HG03066 (cell line): Measurements from ENCODE around the gene FNBP1.

Experiments used
- ATAC-seq: cut with Tn5 transposase; IDR thresholded peaks from one replicate; pipeline ENCODE4 v1.9.1; 2021; ENCODE audit warnings: low read depth; ENCODE audit not compliant: unreplicated experiment

FNBP1 gene

DNA sequence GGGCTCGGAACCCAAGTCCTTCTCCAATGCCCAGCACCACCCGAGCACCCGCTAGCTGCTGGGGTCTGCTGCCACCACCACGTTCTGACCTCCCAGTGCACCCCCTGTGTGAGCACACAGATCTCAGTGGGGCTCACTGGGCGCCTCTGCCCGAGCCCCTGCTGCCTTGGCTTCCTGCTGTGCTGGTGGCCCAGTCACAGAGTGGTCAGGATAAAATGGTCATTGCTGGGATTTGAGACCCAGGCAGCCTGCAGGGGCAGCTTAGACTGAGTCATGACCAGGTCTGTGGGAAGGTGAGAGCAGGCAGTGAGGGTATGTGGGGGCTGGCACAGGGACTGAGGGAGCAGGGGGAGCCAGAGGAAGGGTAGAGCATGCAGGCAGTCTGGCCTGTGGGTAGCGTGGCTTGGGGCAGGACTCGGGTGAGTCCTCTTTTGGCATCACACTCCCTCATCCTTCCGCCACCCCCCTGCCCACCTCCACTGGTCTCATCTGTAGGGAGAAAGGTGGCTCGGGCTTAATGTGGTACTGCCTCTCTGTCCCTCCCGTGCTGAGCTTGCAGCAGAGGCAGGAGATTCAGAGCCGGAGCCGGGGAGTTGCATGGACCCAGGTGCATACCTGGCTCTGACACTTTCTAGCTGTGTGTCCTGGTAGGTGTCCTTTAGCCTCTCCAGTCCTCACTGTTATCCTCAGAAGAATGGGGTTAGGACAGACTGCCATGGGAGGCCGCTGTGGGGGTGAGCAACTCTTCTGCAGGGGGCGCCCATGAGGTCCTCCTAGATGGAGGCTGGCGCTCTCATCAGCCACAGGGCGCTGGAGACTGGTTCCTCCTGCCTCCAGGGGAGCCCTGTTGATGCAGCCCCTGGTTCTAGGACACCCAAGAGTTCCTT lies 175.6 kb downstream of the FNBP1 start:
- ATAC-seq, result no peak

DNA sequence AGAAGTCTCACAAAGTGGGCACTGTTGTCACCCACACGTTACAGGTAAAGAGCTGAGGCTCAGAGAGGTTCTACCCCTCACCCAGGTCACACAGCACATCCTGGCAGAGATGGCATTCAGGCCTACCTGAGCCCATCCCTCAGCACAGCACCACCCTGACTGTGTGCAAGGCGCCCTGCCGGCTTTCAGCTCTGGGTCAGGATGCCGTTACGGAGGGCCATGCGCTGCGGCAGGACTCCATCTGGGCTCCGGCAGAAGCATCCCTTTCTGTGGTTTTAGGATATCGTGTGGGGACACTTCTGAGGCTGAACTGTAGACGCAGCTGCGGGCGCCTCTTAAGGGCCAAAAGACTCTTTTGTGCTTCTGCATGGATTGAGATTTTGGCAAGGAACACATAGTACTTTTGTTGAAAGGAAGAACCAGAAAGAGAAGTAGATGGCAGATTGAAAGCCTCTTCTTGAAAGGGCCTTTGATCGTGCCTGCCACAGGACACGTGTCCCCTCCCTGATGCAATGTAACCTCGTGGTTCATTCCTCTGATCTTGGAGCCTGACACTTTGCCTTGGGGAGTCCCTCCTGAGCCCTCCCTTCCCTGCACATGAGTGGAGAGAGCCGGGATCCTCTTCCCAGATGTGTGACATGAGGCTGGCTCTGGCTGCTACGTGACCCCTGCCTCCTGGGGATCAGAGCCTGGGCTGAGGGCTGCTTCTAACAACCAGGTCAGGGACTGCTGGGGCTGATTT lies 176.4 kb downstream of the FNBP1 start:
- no peak for ATAC-seq

DNA sequence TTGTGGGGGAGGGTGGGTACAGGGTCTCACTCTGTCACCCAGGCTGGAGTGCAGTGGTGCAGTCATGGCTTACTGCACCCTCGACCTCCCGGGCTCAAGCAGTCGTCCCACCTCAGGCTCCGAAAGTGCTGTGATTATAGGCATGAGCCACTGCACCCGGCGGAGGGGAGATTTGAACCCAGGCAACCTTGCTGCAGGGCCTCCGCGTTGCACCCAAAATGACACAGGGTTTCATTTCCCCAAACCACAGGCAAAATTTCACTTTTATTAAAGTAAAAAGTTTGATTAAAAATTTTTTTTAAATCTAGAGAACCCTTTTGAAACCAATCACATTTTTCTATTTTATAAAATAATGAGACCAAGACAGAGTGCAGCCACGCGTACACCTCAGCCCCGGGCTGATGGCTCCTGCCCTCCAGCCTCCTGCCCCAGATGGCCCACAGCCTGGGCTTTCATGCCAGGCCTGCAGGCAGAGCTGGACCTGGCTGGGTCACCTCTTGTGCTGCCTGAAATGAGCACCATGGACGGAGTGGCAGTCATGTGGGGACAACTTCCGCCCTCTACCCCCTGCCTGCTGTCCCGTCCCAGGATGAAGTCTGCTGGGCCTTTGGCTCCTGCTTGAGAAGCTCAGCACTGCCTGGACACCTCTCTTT lies 177.2 kb downstream of the FNBP1 start:
- ATAC-seq, result no peak

DNA sequence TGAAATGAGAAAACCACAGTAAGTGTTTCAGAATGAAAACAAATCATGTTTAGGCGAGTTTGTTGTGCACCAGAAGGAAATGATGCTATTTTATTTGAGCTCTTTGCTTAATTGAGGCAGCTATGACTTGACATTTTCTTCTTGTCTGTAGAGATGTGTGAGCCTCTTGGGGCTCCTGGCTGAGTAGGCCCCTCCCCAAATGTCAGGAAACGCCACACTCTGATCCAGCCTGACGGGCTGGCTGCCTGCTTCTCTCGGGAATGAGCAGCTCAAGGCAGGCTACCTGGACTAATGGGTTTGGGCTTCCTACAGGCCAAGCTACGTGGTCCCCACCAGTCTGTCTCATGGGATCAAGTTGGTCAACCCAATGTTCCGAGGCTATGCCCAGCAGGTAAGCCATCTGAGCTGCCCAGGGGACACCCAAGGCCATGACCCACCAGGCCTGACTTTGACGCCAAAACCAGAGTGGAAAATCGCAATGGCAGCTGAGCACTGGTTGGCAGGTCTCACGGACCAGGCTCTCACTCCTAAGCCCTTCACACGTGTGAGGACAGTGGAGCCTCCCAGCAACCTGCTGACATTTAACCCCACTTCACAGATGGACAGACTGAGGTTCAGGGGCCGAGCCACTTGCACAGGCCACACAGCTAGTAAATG lies 177.9 kb downstream of the FNBP1 start:
- no peak for ATAC-seq

DNA sequence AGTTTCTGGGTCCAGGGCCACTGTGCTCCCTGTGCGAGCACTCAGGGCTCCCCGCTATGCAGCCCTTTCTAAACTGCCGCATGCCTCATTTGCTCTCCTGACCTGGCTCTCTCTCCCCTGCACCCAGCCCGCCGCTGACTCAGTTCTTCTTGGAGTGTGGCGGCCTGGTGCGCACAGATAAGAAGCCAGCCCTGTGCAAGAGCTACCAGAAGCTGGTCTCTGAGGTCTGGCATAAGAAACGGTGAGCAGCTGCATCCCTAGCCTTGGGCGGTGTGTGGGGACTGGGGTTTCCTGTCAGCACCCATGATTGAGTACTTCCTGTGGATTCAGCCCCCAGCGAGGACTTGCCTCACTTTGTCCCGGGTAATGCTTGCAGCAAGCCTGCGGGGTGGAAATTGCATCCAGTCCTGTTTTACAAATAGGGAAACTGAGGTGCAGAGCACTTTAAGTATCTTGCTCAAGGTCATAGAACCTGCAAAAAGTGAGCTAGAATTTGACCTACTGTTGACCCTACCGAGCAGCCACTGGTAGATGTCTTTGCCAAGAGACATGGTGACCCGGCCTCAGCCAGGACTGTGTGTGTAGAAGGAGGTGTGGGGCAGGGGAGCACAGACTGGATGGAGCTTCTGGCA lies 179.8 kb downstream of the FNBP1 start:
- no peak for ATAC-seq

DNA sequence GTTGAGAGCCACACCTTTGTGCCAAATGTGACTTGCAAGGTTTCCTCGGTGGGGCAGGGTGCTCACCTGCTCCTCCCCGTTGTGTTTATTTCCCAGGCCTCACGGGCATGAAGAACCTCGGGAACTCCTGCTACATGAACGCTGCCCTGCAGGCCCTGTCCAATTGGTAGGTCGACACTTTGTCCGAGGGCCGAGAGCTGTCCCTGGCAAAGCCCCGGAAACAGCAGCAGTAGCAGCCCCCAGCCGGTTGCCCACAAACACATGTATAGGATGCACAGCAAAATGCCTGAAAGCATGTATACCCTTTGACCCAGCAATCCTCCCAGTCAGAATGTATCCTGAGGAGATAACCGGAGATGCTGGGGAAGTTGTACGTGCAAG lies 181.6 kb downstream of the FNBP1 start:
- no peak for ATAC-seq

DNA sequence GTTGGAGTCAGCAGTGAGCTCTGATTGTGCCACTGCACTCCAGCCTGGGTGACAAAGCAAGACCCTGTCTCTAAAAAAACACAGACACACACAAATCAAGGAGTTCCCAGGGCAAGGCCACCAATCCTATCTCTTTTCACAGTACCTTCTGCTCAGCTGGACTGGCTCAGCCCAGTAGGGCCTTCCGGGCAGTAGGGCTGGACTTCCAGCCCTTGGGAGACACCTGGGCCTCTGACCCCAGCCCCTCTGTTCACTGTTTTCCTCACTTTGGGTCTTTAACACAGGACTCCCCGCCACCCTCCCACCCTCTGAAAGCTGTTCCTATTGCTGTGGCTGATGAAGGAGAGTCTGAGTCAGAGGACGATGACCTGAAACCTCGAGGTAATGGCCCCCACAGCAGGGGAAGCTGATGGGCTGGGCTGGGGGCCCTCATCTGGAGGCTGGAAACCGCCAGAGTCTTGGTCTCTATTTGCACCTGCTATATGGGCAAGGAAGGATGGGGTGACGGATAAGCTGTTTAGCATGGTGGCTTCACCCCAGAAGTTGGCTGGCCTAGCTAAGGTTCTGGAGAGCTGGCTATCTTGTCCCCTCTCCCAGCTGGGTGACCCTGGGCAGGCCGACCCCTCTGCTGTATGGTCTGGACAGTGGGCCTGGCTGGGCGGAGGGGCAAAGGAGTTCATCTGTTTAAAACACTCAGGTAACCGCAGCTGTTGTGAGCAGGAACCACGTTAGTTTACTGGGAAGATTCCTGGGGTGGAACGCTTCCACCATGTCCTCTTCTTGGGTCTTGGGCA lies 182.1 kb downstream of the FNBP1 start:
- ATAC-seq, result no peak

DNA sequence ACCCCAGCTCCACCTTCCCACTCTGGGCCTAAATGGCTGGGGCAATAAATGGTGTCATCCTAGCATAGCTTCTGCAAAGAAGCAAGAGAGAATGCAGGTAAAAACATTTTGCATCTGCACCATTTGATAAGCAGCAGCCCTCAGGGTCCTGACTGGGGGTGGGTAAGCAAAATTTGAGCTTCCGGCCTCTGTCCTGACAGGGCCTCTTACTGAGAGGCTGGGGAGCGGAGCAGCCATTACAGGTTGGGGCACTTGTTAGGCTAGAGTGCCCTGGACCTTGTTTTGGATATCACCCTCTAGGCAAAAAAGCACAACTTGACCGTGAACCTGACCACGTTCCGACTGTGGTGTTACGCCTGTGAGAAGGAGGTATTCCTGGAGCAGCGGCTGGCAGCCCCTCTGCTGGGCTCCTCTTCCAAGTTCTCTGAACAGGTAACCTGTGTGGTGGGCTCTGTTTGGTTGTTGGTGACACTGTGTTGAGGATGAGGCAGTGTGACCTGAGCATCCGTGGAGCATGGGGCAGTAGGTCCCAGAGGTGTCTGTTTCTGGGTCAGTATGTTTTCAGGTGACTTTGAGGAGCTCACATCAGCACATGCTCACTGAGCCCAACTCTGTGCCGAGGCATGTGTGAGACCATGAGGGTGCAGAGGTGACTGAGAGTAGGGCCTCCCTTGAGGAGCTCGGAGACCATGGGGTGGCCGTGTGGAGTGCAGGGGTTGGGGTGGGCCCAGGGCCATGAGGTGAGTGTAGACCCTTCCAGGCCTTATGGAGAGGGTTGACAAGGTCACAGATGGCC lies 184.6 kb downstream of the FNBP1 start:
- ATAC-seq, result no peak

DNA sequence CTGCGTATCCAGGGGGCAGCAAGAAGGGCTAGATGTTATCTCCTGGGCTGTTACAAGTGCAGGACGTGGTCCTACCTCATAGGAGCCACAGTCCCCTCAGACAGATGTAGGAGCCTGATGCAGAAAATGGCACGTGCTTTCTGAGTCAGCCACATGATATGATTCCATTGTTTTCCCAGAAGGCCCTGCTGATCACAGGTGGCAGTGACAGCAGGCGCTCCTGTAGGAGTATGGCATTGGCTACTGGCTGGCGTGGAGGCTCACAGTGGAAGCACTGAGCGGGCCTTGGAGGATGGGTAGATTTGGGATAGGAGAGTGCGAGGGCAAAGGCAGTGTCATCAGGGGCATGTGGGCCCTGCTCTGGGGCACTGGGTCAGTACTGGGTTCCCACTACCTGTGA lies 185.8 kb downstream of the FNBP1 start:
- ATAC-seq, result no peak

DNA sequence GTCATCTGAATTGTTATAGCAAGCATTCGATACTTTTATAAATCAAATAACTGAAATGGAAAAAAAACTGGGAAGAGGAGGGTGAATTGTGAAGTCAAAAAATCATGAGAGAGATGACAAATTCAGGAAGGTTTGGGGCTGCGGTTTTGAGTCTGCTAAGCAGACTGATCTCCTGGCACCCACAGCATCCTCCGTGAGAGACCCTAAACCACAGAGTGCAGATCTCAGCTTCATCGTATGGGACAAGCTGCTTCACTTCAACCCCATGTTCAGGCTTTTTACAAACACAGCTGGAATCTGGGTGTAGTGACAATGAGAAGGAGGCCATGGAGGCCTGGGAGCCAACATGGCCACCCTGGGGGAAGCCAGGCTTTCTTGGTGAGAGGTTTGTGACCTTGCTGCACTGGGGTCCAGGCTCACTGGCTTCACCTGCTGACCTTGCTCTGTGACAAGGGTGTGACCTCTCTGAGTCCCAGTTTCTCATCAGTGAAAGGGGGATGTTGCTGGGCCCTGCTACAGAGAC lies 188.3 kb downstream of the FNBP1 start:
- ATAC-seq, result no peak

DNA sequence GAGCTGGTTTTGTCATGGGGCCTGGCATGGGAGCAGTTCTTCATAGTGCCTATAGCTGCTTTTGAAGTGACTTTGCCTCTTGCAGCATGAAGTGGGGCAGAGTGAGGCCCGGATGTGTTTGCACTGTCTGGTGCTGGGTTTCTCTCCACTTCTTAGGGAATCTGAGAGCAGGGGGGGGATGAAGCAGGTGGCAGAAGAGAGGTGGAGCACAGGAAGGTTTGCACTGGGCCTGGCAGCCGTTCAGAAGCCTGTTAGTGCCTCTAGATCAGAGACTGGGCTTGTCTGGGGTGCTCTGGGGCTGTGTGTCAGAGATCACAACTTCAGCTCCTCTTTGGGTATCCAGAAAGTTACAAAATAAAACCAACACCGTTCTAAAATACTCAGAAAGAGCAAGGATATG lies 189.4 kb downstream of the FNBP1 start:
- no peak for ATAC-seq

DNA sequence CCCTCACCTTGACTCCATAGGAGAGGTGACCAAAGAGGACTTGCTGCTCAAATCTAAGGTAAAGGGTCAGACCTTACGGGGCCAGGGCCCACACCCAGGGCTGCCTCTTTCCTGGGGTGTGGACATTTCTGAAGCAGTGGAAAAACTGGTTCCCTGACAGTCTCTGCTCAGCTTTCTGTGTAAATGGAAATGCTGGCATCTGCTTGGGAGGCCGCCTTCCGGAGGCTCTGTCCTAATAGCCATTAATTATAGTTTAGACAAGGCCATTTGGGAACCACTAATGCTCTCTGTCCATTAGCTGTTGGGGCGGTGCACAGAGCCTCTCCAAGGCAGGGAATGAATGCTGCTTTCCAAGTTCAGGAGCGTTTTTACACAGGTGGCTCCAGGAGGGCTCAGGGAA lies 190.4 kb downstream of the FNBP1 start:
- ATAC-seq, result no peak

DNA sequence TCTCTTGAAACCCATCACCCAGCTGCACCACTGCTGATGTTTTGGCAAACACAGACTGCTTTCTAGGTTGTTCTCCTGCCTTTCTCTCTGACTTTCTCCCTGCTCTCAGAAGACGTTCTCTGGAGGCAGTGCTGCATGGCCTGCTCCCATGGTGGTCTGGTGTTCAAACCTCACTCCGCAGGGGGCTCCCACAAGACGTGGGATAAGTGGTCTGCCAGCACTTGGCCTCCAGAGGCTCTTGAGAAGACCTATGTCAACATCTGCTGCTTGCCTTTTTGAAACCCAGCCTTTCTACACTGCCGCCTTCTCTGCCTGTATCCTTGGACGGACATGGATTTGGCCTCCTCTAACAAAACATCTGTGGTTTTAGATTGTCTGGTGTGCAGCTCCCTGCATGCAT lies 191.2 kb downstream of the FNBP1 start:
- no peak for ATAC-seq

DNA sequence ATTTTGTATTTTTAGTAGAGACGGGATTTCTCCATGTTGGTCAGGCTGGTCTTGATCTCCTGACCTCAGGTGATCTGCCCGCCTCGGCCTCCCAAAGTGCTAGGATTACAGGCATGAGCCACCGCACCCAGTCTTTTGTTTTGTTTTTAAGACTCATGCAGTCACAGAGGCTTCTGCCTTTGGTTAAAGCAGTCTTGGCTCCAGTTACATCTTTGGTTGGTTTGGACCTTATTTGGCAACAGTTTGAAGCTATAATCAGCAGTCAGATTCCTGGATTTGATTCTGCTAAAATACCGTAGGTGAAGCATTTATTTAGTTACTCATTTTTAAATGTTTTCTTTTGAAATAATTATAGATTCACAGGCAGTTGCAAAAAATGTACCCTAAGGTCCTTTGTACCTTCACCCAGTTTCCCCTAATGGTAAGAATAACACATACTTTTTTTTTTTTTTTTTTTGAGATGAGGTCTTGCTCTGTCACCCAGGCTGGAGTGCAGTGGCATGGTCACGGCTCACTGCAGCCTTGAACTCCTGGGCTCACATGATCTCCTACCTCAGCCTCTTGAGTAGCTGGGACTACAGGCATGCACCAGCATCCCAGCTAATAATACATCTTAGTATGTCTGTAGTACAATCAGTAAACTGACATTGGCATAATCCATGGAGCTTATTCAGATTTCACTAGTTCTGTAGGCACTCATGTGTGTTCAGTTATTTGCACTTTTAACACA lies 192.0 kb downstream of the FNBP1 start:
- no peak for ATAC-seq

DNA sequence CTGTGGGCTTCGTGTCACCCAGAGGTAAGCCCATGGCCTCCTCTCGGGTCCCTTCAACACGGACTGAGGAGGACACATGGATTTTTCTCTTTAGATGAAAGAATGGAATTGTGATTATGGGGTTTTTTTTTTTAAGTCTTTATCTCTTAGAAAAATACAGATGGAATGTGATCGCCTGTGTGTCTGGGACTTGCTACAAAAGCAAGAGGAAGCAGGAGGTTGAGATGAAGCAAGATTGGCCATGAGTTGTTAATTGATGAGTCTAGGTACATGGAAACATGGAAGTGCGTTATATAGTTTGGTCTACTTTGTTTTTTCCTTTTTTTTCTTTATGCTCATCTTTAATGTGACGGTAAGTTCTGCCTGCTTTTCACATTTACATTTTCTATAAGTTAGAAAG lies 193.1 kb downstream of the FNBP1 start:
- ATAC-seq, result no peak

DNA sequence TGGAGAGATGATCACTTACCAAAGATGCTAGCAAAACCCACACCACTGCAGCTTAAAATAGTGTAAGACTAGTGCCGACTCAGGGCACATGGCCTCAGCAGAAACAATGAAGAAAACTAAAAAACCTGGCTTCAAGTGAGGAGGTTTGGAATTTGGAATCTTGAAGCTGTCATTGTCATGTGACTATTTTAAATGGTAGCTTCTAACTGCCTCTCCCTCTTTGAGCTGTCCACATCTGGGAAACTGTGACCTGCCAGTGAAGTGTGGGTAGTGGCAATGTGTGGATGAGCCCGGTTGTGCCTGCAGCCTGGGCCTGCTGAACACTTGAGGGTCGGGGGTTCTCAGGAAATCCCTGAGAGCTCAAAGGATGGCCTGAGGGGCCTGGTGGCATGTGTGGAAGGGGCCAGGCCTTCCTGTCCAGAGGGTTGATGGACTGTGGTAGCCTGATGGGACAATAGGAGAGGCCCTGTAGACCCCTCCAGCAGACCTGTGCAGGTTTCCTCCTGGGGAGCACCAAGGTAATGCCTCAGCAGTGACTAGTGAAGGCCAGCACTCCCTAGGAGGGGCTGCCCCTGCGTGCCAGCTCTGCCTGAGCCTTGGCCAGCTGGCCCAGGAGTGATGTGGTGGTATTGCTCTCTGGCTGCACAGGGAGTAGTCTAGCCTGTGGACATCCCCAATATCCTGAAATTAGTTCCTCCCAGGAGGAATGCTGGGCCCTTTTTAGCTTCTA lies 194.1 kb downstream of the FNBP1 start:
- no peak for ATAC-seq

DNA sequence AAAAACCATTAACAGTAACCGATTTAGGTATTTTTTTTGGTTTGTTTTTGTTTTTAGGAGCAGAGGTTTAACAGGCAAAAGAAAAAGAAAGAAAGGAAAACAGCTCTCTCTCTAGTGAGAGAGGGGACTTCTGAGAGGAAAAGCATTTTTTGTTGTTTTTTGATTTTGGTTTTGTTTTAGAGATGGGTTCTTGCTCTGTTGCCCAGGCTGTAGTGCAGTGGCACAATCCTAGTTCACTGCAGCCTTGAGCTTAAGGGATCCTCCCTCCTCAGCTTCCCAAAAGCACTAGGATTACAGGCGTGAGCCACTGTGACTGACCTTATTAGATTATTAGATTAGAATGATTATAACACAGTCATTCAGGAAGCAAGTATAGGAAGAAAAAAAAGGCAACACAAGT lies 197.6 kb downstream of the FNBP1 start:
- ATAC-seq, result no peak
